Prostate gland (tissue), 2 donors: ENCODE measurements around the gene RALGPS1. TPM values are rescaled to one million over a fixed set of nuclear protein-coding genes. Genes with fewer than 3 reads are reported as not detected.

ENCODE experiments used
- DNase-seq: peaks from one replicate; pipeline ENCODE4 v3.0.0-alpha.2; 2019; ENCODE audit warnings: low spot score
- H3K27ac ChIP-seq, 2 donors: fragments of 200-600 bp; sonication (generic); 2 replicates each; pipeline ENCODE4 v1.5.1; 2017 to 2019
- H3K27me3 ChIP-seq: fragments of 200-600 bp; sonication (generic); replicated peaks from 2 replicates; pipeline ENCODE4 v1.5.1; 2019; ENCODE audit not compliant: insufficient read depth
- H3K36me3 ChIP-seq, 2 donors: fragments of 200-600 bp; sonication (generic); 1 replicate in 1 of 2; 2 replicates in 1 of 2; pipeline versions ENCODE4 v1.5.1 to v1.8.1; 2017 to 2019
- H3K4me1 ChIP-seq: fragments of 200-600 bp; sonication (generic); replicated peaks from 2 replicates; pipeline ENCODE4 v1.5.1; 2019
- H3K4me3 ChIP-seq, 2 donors: fragments of 200-600 bp; sonication (generic); 2 replicates each; pipeline ENCODE4 v1.5.1; 2017 to 2019
- H3K9me3 ChIP-seq: fragments of 200-600 bp; sonication (generic); 2 replicates; pipeline ENCODE4 v1.5.1; 2017
- CTCF ChIP-seq, 4 experiments: fragments of 200-600 bp in 2 of 4; fragments of 450-650 bp in 2 of 4; sonication (generic) in 2 of 4; IDR thresholded peaks; 1 replicate in 3 of 4; 2 replicates in 1 of 4; pipeline ENCODE4 v1.5.1; 2016 to 2019; ENCODE audit warnings: antibody characterized with exemption in 4 of 4, mild to moderate bottlenecking in 2 of 4, moderate library complexity in 2 of 4
- POLR2A ChIP-seq: fragments of 450-650 bp; IDR thresholded peaks from one replicate; pipeline ENCODE4 v1.6.1; 2016; ENCODE audit warnings: antibody characterized with exemption, mild to moderate bottlenecking
- POLR2AphosphoS5 ChIP-seq: sonication (generic); formaldehyde crosslinking; IDR thresholded peaks from one replicate; pipeline ENCODE4 v1.6.1; 2017; ENCODE audit warnings: antibody characterized with exemption
- WGBS: methylation state at CpG from one replicate; pipeline ENCODE4 v1.1.5; 2018; 5-methylcytosine and 5-hydroxymethylcytosine counted together
- intact Hi-C: fragments of 100-400 bp; cut with DNase I; formaldehyde crosslinking; loops from one replicate; pipeline ENCODE4 v1.14.2; 2022
- total RNA-seq, 2 donors: library from RNA; depleted of rRNA; stranded (reverse); fragments of >200 nt; gene quantifications; one replicate each; pipeline ENCODE4 v1.1.0, GENCODE V29; 2016

Gene RALGPS1
- total RNA-seq, 2 donors from 2014 or later = 14.7 to 20.7 TPM

GRCh38 chr9:127093319-127094020 is 178.9 kb downstream of the RALGPS1 start:
- DNase-seq = no peak
- Histone ChIP-seq H3K9me3 (no peaks in the 10 kb centered on the region), H3K4me3 (no peak overlapping the region), H3K4me1 (peaks cover 20% of the 10 kb centered on the region), H3K27me3 (no peaks in the 10 kb centered on the region), H3K36me3 (no peaks in the 10 kb centered on the region), H3K27ac (no peak overlapping the region)
- intact Hi-C loops = no loop called here
- 95% methylated on average over 17 of the region's 17 CpGs for WGBS
- no peak for TF ChIP-seq POLR2A
- no peak for TF ChIP-seq POLR2AphosphoS5
- no peak for TF ChIP-seq CTCF (IDR thresholded peaks at IDR 0.05)

DNA sequence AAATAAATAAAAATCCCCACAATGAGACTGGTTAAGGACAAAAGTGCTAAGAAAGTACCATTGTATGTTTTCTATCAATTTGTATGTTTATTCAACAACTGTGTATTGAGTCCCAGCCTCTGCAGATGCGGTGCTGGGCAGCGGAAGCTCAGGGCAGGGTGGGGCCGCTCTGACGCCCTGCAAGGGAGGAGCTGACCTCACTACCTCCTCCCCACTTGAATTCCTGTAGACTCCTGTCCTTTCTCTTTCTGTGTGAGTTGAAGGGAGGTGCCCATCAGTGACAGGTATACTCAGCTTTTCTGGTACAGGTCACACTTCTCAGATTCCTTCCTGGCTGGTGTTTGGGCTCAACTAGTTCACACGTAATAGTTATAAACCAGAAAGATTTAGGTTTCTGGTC is 180.8 kb downstream of the RALGPS1 start:
- Histone ChIP-seq H3K4me1 (peaks cover 5% of the 10 kb centered on the region), H3K9me3 (no peaks in the 10 kb centered on the region), H3K4me3 (no peak overlapping the region), H3K36me3 (no peaks in the 10 kb centered on the region), H3K27ac (no peak overlapping the region), H3K27me3 (no peaks in the 10 kb centered on the region)
- no peak for TF ChIP-seq POLR2AphosphoS5
- TF ChIP-seq POLR2A = no peak
- no peak for TF ChIP-seq CTCF (IDR thresholded peaks at IDR 0.05)
- WGBS = 85% methylated on average over 5 of the region's 5 CpGs
- intact Hi-C loops = no loop called here
- no peak for DNase-seq

DNA sequence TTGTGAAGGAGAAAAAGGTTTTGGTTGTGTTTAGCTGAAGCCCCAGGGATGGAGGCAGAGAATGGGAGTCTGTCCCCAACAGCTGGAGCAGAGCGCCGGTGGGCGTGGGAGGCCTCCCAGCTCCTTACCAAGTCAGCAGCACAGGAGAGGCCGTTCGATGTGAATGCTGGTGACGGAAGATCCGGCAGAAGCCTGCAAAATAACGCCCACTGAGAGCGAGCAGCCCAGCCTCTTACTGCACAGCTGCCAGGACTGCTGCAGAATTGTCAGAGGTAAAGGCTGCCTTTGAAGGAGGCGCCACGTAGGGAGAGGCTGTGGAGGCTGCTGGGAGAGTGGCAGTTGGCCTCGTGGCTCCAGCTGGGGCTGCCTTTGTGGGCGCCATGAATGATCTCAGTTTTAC is 181.6 kb downstream of the RALGPS1 start:
- H3K27me3 ChIP-seq = no peaks in the 10 kb centered on the region
- no peak for TF ChIP-seq POLR2AphosphoS5
- TF ChIP-seq CTCF (IDR thresholded peaks at IDR 0.05) = no peak
- no peak for TF ChIP-seq POLR2A
- no peak overlapping the region for H3K4me3 ChIP-seq
- no peaks in the 10 kb centered on the region for H3K4me1 ChIP-seq
- H3K9me3 ChIP-seq = no peaks in the 10 kb centered on the region
- no peaks in the 10 kb centered on the region for H3K36me3 ChIP-seq
- 93% methylated on average over 13 of the region's 13 CpGs for WGBS
- intact Hi-C loops = no loop called here
- no peak for DNase-seq
- no peak overlapping the region for H3K27ac ChIP-seq

GRCh38 chr9:127097683-127098082 is 183.1 kb downstream of the RALGPS1 start:
- intact Hi-C loops = no loop called here
- DNase-seq = no peak
- 93% methylated on average over 5 of the region's 5 CpGs for WGBS
- H3K36me3 ChIP-seq = no peaks in the 10 kb centered on the region
- TF ChIP-seq POLR2A (no peak), CTCF (IDR thresholded peaks at IDR 0.05) (no peak), POLR2AphosphoS5 (no peak)
- H3K4me3 ChIP-seq = no peak overlapping the region
- no peaks in the 10 kb centered on the region for H3K27me3 ChIP-seq
- no peak overlapping the region for H3K27ac ChIP-seq
- no peaks in the 10 kb centered on the region for H3K9me3 ChIP-seq
- H3K4me1 ChIP-seq = no peaks in the 10 kb centered on the region

DNA sequence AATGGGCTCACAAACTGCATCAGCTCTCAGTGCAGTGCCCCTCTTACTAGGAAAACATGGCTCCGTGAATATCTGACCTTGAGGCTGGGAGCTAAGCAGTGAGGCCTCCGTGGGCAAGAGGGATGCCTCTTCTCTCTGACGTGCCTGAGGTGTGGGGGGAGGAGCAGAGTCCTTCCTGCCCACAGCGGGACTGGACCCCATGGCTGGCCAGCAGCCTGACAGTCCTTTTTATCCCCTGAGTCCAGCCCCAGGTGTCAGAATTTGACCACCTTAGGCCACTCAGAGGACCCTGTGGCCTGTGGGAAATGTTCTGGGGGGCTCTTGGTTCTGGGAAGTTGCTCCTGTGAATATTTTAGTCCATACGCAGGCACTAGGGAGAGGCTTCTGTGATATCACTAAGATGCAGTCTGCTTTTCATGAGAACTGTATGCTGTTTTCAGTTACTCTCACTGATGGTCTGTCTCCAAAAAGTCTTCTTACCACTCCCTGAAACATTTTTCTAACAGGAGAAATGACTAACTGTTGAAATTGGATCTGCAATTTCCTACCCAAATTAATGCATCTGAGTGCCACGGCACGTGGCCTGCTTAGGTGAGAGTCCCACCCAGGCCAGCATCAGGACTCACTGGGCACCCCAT is 184.5 kb downstream of the RALGPS1 start:
- DNase-seq = no peak
- no peaks in the 10 kb centered on the region for H3K9me3 ChIP-seq
- 80% methylated on average over 7 of the region's 7 CpGs for WGBS
- no peak overlapping the region for H3K4me3 ChIP-seq
- H3K27me3 ChIP-seq = no peaks in the 10 kb centered on the region
- no peaks in the 10 kb centered on the region for H3K36me3 ChIP-seq
- H3K4me1 ChIP-seq = no peaks in the 10 kb centered on the region
- TF ChIP-seq POLR2AphosphoS5 = no peak
- no peak for TF ChIP-seq CTCF (IDR thresholded peaks at IDR 0.05)
- TF ChIP-seq POLR2A = no peak
- H3K27ac ChIP-seq = peak overlapping the region in 1 of 2 donors; percentile 7
- intact Hi-C loops = no loop called here
